HG02798 (cell line): Measurements from ENCODE around the gene SH3GL1.
"Not testable (repeated sequence)": the region's sequence is repeated elsewhere in the genome, so short reads cannot be mapped to it uniquely, and the experiment has no call there.

Experiments used
- ATAC-seq: cut with Tn5 transposase; IDR thresholded peaks from one replicate; pipeline ENCODE4 v1.9.1; 2021; ENCODE audit warnings: mild to moderate bottlenecking; ENCODE audit not compliant: unreplicated experiment, poor library complexity

The SH3GL1 gene

GRCh38 chr19:4350111-4350510, 50.2 kb downstream of the SH3GL1 start:
- no peak for ATAC-seq

- not testable (repeated sequence) for ATAC-seq
Observed at GRCh38 chr19:4349225-4349624, 51.1 kb downstream of the SH3GL1 start.

GRCh38 chr19:4347521-4347920, 52.8 kb downstream of the SH3GL1 start:
- ATAC-seq, result no peak

- no peak for ATAC-seq
Observed at GRCh38 chr19:4346020-4346383, 54.3 kb downstream of the SH3GL1 start.

GRCh38 chr19:4345342-4346019, 54.9 kb downstream of the SH3GL1 start:
- no peak for ATAC-seq

- peak; percentile 62 for ATAC-seq
Observed at GRCh38 chr19:4343370-4344307, 56.7 kb downstream of the SH3GL1 start, which contains the start of gene MPND. TSS of gene MPND (plus strand) at chr19:4343562. CDS start at chr19:4343594, 32 bp downstream.

- ATAC-seq, result peak; percentile 86
Observed at GRCh38 chr19:4342615-4343369, 57.6 kb downstream of the SH3GL1 start.

- ATAC-seq, result no peak
Observed at GRCh38 chr19:4342314-4342614, 58.1 kb downstream of the SH3GL1 start.

GRCh38 chr19:4338441-4339355, 61.6 kb downstream of the SH3GL1 start, which contains the start of gene STAP2:
TSS of gene STAP2 (minus strand) at chr19:4338827. CDS start at chr19:4338753, 74 bp downstream.
- no peak for ATAC-seq

GRCh38 chr19:4337906-4338440, 62.4 kb downstream of the SH3GL1 start:
- no peak for ATAC-seq

GRCh38 chr19:4334929-4335570, 65.3 kb downstream of the SH3GL1 start:
- no peak for ATAC-seq

GRCh38 chr19:4329858-4330257, 70.5 kb downstream of the SH3GL1 start:
- no peak for ATAC-seq

GRCh38 chr19:4328991-4329681, 71.2 kb downstream of the SH3GL1 start:
- ATAC-seq, result not testable (repeated sequence)

- peak; percentile 87 for ATAC-seq
Observed at GRCh38 chr19:4328243-4328990, 71.9 kb downstream of the SH3GL1 start.

- ATAC-seq, result no peak
Observed at GRCh38 chr19:4327877-4328242, 72.5 kb downstream of the SH3GL1 start.

GRCh38 chr19:4327252-4327876, 73.0 kb downstream of the SH3GL1 start:
- no peak for ATAC-seq

- ATAC-seq, result no peak
Observed at GRCh38 chr19:4326837-4327251, 73.5 kb downstream of the SH3GL1 start.
